OCI-LY3 (cell line): ENCODE results near the gene ELP2.
"Not testable (repeated sequence)": the region's sequence is repeated elsewhere in the genome, so short reads cannot be mapped to it uniquely, and the experiment has no call there.

Experiments used
- H2AFZ ChIP-seq: fragments of 200-600, 300-600 bp; shearing (Covaris generic); 2 replicates; pipeline ENCODE4 v1.6.0; 2014; ENCODE audit warnings: antibody characterized with exemption, low read depth, low read length
- H3K27ac ChIP-seq: fragments of 200-600, 300-600 bp; sonication (generic); 2 replicates; pipeline ENCODE4 v1.5.1; 2014; ENCODE audit warnings: mild to moderate bottlenecking, low read length, moderate library complexity, mixed read lengths
- H3K27me3 ChIP-seq: fragments of 200-600, 300-600 bp; sonication (generic); 2 replicates; pipeline ENCODE4 v1.6.1; 2014; ENCODE audit warnings: low read depth, low read length, mixed read lengths
- H3K36me3 ChIP-seq: fragments of 200-600, 300-600 bp; sonication (generic); replicated peaks from 2 replicates; pipeline ENCODE3; 2014; ENCODE audit warnings: low read depth, low read length, mixed read lengths
- H3K4me1 ChIP-seq: fragments of 300-600, 200-600 bp; sonication (generic); 2 replicates; pipeline ENCODE4 v1.6.1; 2014; ENCODE audit warnings: low read length, mixed read lengths
- H3K4me2 ChIP-seq: fragments of 200-600, 300-600 bp; sonication (generic); 2 replicates; pipeline ENCODE4 v1.6.1; 2014; ENCODE audit warnings: low read length, mixed read lengths
- H3K4me3 ChIP-seq: fragments of 300-600, 200-600 bp; sonication (generic); 2 replicates; pipeline ENCODE4 v1.5.1; 2014; ENCODE audit warnings: antibody characterized with exemption, mild to moderate bottlenecking, low read length, moderate library complexity
- H3K79me2 ChIP-seq: fragments of 300-600, 200-600 bp; shearing (Covaris generic); 2 replicates; pipeline ENCODE4 v1.6.1; 2014; ENCODE audit warnings: mild to moderate bottlenecking, low read length, mixed read lengths
- H3K9ac ChIP-seq: fragments of 300-600, 200-600 bp; shearing (Covaris generic); 2 replicates; pipeline ENCODE4 v1.6.0; 2014; ENCODE audit warnings: mild to moderate bottlenecking, low read length, moderate library complexity
- H3K9me3 ChIP-seq: fragments of 200-600, 300-600 bp; shearing (Covaris generic); 2 replicates; pipeline ENCODE4 v1.6.1; 2014; ENCODE audit warnings: low read length, mixed read lengths; ENCODE audit not compliant: insufficient read depth
- H4K20me1 ChIP-seq: fragments of 200-600, 300-600 bp; sonication (generic); 2 replicates; pipeline ENCODE4 v1.6.1; 2016; ENCODE audit warnings: low read length, mixed read lengths; ENCODE audit not compliant: insufficient read depth
- EZH2phosphoT487 ChIP-seq: fragments of 200-600 bp; shearing (Covaris generic); IDR thresholded peaks from 2 replicates; pipeline ENCODE4 v1.6.1; 2018; ENCODE audit warnings: antibody characterized with exemption, mixed run types, low read depth
- TF ChIP-seq, protein P1 (sequence below): fragments of 200-600, 300-600 bp; sonication (generic); IDR thresholded peaks from 2 replicates; pipeline ENCODE4 v1.5.1; 2014; ENCODE audit warnings: antibody characterized with exemption, low read length, low read depth

ELP2 gene

DNA sequence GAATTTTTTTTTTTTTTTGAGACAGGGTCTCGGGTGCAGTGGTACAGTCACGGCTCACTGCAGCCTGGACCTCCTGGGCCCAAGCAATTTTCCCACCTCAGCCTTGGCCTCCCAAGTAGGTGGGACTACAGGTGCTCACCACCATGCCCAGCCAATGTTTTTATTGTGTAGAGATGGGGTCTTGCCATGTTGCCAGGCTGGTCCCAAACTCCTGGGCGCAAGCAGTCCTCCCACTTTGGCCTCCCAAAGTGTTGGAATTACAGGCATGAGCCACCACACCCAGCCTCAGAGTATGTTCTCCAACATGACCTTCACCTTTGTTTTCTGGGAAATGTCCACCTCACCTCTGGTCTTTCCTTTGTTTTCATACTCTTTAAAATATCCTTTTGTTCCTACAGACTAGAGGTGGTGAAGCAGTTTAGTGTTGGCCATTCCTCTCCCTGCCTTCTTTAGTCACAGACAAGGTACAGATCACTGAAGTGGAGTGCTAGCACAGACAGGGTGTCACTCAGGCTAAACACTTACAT lies 38.1 kb downstream of the ELP2 start:
- no peaks in the 10 kb centered on the region for H4K20me1 ChIP-seq
- no peak overlapping the region for H3K4me3 ChIP-seq
- H3K4me1 ChIP-seq = no peaks in the 10 kb centered on the region
- H3K36me3 ChIP-seq = peaks cover 55% of the 10 kb centered on the region
- H3K9me3 ChIP-seq = no peaks in the 10 kb centered on the region
- H2AFZ ChIP-seq = no peak overlapping the region
- no peaks in the 10 kb centered on the region for H3K27me3 ChIP-seq
- TF ChIP-seq EZH2phosphoT487 = no peak
- TF ChIP-seq, protein P1, sequence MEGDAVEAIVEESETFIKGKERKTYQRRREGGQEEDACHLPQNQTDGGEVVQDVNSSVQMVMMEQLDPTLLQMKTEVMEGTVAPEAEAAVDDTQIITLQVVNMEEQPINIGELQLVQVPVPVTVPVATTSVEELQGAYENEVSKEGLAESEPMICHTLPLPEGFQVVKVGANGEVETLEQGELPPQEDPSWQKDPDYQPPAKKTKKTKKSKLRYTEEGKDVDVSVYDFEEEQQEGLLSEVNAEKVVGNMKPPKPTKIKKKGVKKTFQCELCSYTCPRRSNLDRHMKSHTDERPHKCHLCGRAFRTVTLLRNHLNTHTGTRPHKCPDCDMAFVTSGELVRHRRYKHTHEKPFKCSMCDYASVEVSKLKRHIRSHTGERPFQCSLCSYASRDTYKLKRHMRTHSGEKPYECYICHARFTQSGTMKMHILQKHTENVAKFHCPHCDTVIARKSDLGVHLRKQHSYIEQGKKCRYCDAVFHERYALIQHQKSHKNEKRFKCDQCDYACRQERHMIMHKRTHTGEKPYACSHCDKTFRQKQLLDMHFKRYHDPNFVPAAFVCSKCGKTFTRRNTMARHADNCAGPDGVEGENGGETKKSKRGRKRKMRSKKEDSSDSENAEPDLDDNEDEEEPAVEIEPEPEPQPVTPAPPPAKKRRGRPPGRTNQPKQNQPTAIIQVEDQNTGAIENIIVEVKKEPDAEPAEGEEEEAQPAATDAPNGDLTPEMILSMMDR = no peak
- H3K79me2 ChIP-seq = no peaks in the 10 kb centered on the region
- no peak overlapping the region for H3K27ac ChIP-seq
- H3K9ac ChIP-seq = no peak overlapping the region
- no peak overlapping the region for H3K4me2 ChIP-seq

DNA sequence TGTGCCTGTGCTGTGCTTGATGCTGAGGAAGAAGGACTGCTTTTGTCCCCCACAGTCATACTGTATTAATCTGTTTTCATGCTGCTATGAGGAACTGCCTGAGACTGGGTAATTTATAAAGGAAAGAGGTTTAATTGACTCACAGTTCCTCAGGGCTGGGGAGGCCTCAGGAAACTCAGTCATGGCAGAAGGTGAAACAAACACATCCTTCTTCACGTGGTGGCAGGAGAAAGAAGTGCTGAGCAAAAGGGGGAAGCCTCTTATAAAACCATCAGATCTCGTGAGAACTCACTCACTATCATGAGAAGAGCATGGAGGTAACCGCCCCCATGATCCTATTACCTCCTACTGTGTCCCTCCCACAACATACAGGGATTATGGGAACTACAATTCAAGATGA lies 38.6 kb downstream of the ELP2 start:
- not testable (repeated sequence) for H2AFZ ChIP-seq, H3K79me2 ChIP-seq, H3K27me3 ChIP-seq, H4K20me1 ChIP-seq, H3K4me2 ChIP-seq, H3K27ac ChIP-seq, H3K9ac ChIP-seq, H3K4me1 ChIP-seq, H3K4me3 ChIP-seq, H3K9me3 ChIP-seq
- H3K36me3 ChIP-seq = peaks cover 58% of the 10 kb centered on the region

DNA sequence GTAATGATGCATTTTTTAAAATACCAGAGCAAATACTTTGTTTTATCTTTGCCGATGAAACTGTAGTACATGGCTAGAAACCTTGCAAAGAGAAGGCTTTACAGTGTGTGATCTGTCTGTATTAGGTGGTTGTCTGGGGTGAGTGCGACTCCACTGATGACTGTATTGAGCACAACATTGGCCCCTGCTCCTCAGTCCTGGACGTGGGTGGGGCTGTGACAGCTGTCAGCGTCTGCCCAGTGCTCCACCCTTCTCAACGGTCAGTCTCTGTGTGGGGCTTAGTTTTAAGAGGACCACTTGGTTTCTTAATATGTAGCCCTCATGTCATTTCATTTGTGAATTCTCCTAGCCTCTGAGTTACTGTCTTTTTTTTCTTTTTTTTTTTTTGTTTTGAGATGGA lies 40.2 kb downstream of the ELP2 start:
- TF ChIP-seq, protein P1 = no peak
- TF ChIP-seq EZH2phosphoT487 = no peak
- Histone ChIP-seq H3K79me2 (no peaks in the 10 kb centered on the region), H3K4me1 (no peaks in the 10 kb centered on the region), H4K20me1 (no peaks in the 10 kb centered on the region), H3K9me3 (no peaks in the 10 kb centered on the region), H3K27me3 (no peaks in the 10 kb centered on the region), H2AFZ (no peak overlapping the region), H3K4me3 (no peak overlapping the region), H3K4me2 (no peak overlapping the region), H3K27ac (no peak overlapping the region), H3K9ac (no peak overlapping the region), H3K36me3 (peaks cover 50% of the 10 kb centered on the region)

DNA sequence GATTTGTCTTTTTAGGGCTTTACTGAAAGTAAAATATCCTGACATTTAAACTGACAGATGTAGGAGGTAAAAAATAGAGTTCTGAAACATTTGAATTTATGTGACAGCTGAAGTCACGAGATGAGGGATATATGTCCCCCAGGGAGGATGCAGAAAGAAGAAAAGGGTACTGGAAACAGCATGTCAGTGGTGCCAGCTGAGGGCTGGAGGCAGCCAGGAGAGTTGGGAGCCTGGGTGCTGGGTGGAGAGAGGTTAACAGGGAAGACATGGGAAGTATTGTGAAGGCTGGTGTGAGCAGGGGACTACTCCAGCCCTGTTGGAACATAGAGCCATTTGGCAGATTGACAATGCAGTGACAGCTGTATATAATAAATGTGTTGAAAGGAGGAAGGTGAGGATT lies 45.8 kb downstream of the ELP2 start:
- Histone ChIP-seq H3K9me3 (no peaks in the 10 kb centered on the region), H3K36me3 (peaks cover 48% of the 10 kb centered on the region), H3K79me2 (no peaks in the 10 kb centered on the region), H3K27ac (no peak overlapping the region), H2AFZ (no peak overlapping the region), H3K4me3 (no peak overlapping the region), H4K20me1 (peaks cover 3% of the 10 kb centered on the region; the same call in 1 of the 2 replicates), H3K27me3 (no peaks in the 10 kb centered on the region), H3K4me2 (no peak overlapping the region), H3K4me1 (peaks cover 13% of the 10 kb centered on the region), H3K9ac (no peak overlapping the region)
- no peak for TF ChIP-seq EZH2phosphoT487
- TF ChIP-seq, protein P1 = no peak
